GF-D8 (cell line): ENCODE results near the gene MRPS15.

Source experiments
- DNase-seq: peaks from one replicate; lab custom pipeline; 2025; lab: John Stamatoyannopoulos, UW

Gene MRPS15

DNA sequence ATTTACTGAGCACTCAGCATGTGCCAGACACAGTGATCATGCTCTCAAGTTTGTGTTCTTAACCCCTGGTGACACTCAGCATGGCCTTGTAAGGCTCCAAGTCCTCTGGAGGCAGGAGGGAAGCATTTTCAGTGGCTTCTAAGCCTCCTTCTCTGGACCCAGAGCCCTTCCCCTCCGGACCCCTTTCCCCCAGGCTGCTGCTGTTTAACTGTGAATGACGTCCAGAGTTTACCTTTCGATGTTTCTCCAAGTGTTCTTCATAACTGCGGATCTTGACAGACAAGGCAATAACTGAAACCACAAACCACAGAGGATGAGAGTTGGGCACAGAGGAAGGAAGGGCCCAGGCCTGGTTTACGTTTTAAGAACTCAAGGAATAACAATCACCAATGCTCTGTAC lies 6.5 kb downstream of the MRPS15 start:
- peak; percentile 82 for DNase-seq

DNA sequence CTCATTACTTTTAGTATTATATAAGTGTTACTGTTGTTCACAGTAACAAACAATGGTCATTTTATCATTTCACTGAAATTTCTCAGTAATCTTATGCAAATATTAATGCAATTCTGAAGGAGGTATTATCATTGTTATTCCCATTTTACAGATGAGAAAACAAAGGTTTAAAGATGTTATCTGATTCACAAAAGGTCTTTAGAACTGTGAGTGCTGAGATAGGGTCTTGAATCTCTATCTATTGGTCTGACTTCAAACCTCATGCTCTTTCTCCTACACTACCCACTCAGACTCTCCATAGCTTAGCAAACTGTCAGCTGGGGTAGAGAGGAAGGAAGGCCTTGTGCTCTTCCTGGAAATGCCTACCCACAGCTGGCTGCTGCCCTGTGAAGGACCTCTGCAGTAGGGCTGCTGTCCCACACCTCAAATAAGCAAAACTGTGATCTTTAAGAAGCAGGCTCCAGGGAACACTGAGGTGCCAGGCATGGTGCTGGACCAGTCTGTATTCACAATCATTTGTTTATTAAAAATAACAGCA lies 7.7 kb downstream of the MRPS15 start:
- DNase-seq = peak; percentile 68

DNA sequence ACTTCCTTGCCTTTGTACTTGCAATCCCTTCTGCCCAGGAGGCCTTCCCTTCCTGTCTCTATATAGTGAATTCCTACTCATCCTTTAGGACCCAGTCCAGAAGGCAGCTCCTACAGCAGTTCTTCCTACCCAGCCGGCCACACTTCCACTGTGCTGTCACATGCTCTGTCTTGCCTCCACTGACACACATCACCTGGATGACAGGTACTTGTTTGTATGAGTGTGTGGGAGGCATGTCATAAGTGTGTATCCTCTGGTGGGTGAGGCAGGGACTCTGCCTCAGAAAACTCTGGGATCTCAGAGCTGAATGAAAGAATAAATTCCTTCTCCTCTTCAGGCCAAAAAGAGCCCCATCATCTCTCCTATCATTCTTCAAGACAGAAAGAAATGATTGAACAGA lies 8.8 kb downstream of the MRPS15 start:
- DNase-seq = no peak

DNA sequence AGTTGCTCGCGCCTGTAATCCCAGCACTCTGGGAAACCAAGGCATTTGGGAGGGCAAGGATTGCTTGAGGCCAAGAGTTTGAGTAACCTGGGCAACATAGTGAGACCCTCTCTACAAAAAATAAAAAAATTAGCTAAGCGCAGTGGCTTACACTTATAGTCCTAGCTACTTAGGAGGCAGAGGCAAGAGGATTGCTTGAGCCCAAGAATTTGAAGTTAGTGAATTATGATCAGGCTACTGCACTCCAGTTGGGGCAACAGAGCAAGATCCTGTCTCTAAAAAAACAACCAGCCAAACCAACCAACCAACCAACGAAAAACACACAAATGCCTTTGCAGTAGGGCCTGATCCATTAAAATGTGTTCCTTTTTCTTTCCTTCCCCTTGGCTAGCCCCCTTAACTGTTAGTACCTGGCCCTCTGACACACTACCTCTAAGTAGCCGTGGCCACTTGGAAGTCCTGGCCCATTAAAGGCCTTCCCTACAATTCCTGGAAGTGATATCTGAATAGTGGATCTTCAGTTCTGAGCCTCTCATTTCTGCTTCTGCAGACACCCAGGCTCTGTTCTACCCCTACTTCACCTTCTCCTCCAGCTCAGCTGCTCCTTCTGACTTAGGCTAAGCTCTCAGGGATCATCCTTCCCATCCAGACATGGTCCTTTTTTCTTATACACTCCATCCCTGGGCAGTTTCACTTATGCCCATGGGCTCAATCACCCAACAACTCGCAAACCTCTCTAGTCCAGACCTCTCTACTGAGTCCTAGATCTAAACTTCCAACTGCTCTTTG lies 10.4 kb downstream of the MRPS15 start:
- no peak for DNase-seq

DNA sequence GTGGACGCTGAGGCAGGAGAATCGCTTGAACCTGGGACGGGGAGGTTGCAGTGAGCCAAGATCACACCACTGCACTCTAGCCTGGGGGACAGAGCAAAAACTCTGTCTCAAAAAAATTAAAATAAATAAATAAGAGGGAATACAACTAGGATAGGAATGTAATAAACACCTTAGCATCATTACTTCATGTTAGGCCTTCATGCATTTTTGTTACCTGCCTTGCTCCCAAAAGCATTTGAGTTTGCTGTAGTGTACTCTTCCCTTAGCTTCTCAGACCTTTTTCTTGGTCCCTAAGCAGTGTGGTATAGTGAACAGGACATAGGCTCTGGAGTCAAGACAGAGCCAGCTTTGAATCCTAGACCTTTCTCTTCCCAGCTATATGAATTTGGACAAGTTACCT lies 11.1 kb downstream of the MRPS15 start:
- no peak for DNase-seq

DNA sequence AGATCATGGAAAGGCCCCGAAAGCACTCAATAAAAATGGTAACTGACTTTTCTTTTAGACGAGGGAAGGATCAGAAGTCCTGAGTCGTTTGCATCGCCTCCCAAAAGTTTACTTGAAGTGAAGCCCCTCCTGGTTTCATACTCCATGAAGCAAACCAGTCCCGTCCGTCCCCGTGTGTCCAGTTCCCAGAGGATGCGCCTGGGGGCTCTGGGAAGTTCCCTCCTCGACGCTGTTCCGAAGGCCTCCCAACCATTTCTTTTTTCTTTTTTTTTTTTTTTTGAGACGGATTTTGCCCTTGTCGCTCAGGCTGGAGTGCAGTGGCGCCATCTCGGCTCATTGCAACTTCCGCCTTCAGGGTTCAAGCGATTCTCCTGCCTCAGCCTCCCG lies 13.3 kb downstream of the MRPS15 start:
- DNase-seq = no peak

DNA sequence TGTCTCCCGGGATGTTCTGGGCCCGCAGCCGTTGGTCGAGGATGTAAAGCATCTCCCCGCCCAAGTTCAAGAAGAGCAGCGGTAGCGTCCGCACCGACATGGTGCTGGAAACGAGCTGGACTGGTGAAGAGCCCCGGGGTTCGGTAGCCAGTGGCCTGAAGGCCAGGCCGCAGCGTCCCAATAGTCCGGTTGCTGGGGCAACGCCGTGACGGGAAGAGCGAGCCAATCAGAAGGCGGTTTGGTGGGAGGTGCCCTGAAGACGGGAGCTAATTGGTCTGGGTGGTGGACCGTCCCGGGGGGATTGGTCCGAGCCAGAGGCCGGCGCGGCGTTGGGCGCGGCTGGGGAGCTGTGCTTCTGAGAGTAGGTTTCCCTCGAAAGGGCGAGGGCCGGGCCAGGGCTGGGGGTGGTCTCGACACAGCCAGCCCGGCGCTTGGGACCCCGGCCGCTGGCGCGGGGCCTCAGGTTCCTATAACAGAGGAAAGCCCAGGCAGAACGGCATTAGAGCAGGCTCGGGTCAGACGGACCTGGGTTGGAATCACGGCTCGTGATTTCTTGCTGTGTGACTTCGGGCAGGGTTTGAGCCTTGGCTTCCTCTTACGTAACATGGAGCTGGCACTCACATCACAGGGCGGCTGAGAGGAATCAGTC lies 13.8 kb downstream of the MRPS15 start, which contains the start of gene OSCP1:
TSS of gene OSCP1 (minus strand) at position 182 of the 649 bp plus-strand sequence. CDS start at position 100, 82 bp downstream.
- no peak for DNase-seq

DNA sequence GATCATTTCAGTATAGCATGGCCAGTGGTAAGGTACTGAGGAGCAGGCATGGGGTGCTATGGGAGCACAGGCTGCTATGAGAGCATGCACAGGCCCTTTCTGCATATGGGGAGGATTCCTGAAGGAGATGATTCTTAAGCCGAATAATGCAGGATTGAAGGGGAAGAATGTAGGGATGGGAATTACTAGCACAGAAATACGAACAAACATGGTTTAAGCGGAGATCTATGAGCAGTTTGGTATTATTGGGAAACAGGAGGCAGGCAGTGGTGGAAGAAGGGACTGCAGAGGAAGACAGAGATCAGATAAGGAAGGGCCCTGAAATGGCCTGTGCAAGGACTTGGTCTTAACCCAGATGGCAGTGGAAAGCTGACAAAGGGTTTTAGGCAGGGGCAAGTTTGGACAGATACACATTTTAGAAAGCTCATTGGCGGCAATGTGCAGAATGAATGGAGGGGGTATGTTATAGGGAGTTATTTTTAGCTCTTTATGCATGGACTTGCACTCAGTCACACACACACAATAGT lies 15.6 kb downstream of the MRPS15 start:
- peak; percentile 90 for DNase-seq

DNA sequence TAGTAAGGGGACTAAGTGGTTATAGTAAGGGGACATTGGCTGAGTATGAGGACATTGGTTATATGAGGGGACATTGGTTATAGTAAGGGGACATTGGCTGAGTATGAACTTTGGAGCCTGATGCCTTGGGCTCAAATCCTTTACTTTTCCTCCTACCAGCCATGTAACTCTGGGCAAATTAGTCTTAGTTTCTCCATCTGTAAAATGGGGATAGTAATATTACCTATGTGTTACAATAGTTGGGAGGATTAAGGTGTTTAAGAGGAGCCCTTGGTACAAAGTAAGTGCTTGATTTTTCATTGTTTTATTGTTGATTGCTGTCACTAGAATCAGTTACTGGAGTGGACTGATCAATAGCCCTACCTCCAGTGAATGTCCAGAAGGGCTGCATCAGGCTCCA lies 16.7 kb downstream of the MRPS15 start:
- no peak for DNase-seq

DNA sequence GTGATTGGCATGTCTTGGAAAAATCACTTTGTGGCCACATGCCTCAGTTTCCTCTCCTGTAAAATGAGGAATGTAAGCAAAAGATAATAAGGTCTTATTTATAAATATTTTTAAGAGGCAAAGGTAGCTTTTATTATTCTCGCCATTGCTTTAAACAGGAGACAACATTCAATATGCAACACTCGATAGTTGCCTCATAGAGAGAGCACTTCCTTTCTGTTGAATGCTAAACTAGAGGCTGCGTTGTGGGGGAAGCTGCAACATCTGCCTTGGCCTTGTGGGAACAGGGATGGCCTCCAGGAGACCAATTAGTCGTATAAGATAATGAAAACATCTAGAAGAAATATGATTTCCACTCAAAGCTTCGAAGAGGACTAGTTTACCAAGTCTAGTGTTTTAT lies 17.4 kb downstream of the MRPS15 start:
- DNase-seq = peak; percentile 68

DNA sequence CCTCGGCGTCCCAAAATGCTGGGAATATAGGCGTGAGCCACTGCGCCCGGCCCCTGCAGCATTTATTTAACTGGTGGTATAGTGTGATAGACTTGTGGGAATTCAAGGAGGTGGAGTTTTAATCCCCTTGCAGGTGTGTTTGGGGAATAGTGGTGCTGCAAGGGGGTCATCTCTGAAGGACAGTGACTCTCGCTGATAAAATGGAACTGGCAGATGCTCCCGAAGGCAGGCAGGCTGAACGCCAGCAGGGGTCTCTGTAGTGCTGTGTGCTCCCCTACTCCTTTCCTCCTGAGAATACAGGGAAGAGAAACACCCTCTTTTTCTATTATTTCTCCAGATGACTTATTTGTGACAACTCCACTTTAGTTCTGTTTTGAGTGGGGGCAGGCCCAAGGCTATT lies 17.9 kb downstream of the MRPS15 start:
- peak; percentile 77 for DNase-seq

DNA sequence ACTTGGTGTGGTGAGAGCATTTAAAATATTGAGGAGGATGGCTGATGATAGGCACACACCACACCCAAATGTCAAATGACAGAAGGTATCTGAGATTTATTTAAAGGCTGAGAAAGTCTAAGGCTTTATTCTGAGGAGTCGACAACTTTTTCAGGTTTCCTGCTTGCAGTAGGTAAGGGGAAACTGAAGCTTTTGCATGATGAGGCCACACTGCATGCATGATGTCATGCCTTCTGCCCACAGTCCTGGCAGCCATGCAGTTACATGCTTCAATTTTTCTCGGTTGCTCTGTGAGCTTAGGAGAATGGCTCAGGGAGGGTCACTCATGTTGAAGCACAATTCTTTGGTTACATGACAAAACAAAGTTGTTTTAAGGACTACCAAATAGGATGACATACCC lies 20.9 kb downstream of the MRPS15 start:
- DNase-seq = no peak

DNA sequence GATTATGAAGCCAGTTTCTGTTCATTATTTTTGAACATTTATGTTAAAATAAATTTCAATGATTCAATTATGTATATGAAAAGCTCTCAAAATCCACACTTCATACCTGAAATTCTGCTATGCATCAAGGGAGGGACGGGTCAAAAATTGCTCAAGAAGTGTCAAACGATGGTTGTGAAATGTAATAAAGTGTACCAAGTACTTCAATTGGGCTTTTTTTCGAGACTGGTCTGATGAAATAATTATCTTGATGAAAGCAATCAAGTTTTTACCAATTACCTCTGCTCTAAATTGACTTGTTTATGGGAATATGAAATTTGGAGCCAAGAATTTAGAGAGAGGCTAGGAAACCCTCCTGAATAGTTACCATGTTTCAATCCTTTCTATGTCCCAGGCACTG lies 21.8 kb downstream of the MRPS15 start:
- DNase-seq = no peak

DNA sequence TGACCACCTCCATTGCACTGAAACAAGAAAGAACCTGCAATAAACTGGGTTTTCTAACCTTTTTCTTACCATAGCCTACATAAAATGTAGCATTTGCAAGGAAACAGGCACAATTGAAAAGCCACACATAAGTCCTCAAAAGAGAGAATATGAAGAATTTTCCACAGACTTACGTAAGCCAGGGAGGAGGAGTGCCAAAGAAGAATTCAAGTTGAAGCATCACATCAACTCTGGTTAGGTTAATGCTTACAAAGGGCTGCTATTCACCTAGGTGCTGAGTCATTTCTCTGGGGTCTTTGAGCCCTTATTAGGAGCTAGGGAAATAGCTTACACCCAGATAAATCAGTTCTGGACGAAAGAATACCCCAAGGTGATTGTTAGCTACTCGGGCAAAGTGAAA lies 23.5 kb downstream of the MRPS15 start:
- no peak for DNase-seq

DNA sequence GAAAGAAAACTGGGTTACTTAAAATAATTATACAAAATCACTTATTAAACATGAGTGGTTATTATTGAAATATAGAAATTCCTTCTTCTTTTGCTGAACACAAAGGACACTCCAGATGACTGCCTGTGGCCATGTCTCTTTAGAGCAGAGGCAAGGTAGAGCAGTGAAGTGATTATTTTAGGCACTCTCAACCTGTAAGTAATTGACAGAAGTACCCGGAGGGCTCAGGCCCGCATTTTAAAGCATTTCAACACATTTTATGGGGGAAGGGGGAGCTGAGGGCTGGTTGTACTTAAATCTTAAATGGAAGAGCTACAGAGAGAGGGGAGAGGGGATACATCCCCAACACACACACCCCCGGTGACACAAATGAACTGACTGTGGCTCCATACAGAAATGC lies 24.1 kb downstream of the MRPS15 start:
- DNase-seq = no peak

DNA sequence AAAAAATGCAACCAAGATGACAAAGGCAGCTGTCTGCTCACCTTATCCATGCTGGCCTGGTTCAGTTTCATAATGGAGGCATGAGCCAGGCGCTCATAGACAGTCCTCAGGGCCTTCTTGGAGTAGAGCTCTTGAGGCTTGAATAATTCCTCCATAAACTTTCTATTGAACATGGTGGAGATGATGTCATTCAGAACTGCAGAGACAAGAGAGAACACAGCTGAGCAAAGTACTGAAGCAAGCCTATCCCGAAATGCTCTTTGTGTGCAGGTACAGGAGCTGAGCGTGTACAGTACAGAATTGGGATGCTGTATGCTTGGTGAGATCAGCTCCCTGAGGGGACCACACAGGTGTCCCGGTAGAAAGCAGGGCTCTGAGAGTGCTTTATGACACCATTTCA lies 25.5 kb downstream of the MRPS15 start:
- no peak for DNase-seq

DNA sequence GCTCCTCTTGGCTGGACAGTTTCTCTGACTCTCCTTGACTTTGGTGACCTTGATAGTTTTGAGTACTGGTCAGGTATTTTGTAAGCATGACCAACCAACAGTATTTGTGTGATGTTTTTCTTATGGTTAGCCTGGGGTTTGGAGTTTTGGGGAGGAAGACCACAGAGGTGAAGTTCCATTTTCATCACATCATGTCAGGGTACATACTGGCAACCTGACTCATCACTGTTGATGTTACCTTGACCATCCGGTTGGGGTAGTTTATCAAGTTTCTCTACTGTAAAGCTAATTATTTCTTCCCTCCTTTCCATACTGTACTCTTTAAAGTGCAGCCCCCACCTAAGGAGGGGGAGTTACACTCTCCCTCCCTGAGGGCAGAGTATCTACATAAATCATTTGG lies 27.4 kb downstream of the MRPS15 start:
- no peak for DNase-seq

DNA sequence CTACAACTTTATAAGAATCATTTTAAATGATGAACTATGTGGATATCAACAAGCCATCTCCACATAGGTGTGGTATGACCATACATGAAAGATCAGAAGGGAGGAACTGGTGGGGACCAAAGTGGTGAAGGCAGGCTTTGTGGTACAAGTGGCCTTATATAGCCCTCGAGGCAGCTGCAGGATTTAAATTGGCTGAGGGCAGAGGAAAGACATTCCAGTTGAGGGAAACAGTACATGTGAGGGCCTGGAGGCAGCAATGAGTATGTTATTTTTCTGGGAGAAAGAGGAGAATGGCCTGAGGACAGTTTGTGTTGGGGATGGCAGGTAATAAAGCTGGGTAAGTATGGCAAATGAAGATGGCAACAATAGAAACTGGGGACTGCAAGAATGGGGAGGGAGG lies 31.1 kb downstream of the MRPS15 start:
- no peak for DNase-seq

DNA sequence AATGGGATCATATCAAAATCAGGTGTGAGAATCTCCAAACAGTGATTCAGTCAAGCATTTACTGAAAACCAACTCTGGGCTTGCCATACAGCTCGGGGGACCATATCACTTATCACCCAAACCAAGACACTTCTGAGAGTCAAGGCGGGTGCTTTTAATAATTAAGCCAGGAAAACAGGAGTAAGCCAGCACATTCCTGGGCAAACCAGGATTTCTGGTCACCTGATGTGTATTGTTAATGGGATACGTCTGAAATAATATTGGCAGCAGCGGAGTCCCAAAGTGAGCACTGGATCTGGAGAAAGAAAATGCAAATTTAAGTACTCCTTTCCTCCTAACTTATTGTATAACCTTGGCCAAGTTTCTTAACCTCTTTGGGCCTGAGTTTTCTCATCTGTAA lies 31.6 kb downstream of the MRPS15 start:
- DNase-seq = no peak

DNA sequence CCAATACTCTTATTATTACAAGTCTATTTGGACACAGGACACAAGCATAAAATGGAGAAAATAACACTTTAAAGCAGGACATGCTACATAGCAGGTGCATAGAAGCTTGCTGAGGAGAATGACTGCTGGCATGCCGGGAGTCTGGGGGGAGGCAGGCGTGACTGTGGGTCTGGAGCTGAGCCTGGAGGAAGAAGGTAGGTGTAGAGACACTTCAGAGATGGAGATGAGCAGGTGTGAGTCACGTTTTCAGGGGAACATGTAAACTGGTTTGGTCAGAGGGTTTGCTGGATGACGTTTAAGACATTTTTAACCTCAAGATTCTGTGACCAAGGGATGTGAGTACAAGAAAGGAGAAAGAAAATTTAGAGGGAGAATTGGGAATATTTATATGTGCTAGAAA lies 38.4 kb downstream of the MRPS15 start:
- DNase-seq = no peak

DNA sequence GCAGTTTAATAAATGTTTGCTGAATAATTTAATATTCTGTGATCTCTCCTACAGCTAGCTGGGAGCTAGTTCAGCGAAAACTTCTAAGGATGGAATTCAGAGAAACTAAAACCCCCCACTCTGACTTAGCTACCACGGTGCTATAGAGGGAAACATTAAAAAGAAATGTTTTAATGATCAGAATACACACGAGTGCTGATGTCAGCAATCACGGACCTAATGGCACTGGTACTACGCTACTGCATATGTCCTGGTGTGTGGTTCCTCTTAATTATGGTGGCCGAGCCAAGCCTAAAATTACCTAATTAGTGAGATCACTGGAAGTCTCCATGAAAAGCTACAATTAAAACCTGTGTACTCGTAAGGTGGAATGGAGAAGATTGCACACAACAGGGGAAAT lies 42.5 kb downstream of the MRPS15 start:
- DNase-seq = no peak

DNA sequence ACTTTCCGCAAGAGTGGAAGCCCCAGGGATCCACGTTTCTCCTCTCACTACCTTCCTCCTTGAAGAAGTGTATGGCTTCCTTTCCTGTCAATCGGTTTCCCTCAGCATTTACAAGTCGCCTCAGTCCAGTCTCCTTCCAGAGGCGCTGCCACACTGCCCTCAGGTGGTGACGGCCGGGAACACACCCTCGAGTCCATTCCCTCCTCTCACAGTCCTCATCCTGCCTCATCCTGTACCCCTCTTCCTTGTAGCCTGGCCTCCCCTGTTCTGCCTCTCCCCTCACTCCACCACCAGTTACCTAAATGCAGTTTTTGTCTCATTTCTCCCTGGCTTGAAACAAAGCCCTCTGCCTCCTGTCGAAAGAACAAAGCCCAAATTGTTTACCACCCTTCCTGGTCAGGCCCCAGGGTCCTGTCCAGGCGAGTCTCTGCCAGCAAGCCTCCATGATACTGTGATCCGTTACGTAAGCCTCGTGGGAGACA lies 43.3 kb downstream of the MRPS15 start:
- DNase-seq = peak; percentile 80

DNA sequence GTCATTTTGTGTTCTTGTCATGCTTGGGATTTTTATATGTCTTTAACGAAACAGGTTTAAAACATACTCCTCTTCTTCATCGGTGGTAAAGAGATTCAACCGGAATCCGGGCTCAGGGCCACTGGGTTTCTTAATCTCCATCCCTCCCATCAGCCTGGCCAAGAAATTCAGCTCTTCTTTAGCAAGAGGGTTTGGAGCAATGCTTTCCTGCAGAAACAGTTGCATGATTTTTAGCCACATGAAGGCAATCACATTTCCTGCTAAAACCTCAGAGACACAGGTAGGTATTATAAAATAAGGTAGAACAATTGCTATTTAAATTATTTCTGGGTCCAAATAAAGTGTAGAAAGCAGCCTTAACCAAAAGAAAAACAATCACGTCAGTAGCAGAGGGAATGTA lies 43.8 kb downstream of the MRPS15 start:
- DNase-seq = peak; percentile 64
